ENCODE results near the gene MYL12B. TPM values are rescaled to one million over a fixed set of nuclear protein-coding genes. Genes with fewer than 3 reads are reported as not detected.
"Not testable (repeated sequence)": the region's sequence is repeated elsewhere in the genome, so short reads cannot be mapped to it uniquely, and the experiment has no call there.

Gene MYL12B
- total RNA-seq, 1 donor from 2014 or later, result 185 TPM

- no peak for ATAC-seq (ENCODE audit: low read depth)
- Mint-ChIP-seq H3K9me3 (peaks cover 4% of the 10 kb centered on the region), H3K4me3 (no peak overlapping the region), H3K36me3 (ENCODE audit: low read depth) (no peaks in the 10 kb centered on the region), H3K4me1 (no peaks in the 10 kb centered on the region), H3K27ac (no peak overlapping the region), H3K27me3 (peaks cover 3% of the 10 kb centered on the region)
- ChIA-PET POLR2A (interaction anchor here (0.6 kb wide), 1 partner anchor 295 kb away, joined by 3 read pairs; no protein-coding TSS in a partner anchor), CTCF (interaction anchor here (1.0 kb wide), 1 partner anchor 150 kb away, joined by 3 read pairs; no protein-coding TSS in a partner anchor)
- no peak for TF ChIP-seq CTCF (IDR thresholded peaks at IDR 0.05)
- DNase-seq, result no peak
- intact Hi-C loops (cut with micrococcal nuclease), result no loop called here
Observed at GRCh38 chr18:3304832-3305231, 42.9 kb downstream of the MYL12B start.

GRCh38 chr18:3305354-3305762 is 43.4 kb downstream of the MYL12B start:
- peak; percentile 40 for ATAC-seq (ENCODE audit: low read depth)
- H3K27me3 Mint-ChIP-seq, result peaks cover 3% of the 10 kb centered on the region
- no peak for DNase-seq
- no peak for TF ChIP-seq CTCF (IDR thresholded peaks at IDR 0.05)
- no peaks in the 10 kb centered on the region for H3K36me3 Mint-ChIP-seq (ENCODE audit: low read depth)
- POLR2A ChIA-PET, result interaction anchor here (1.5 kb wide), 1 partner anchor 144 kb away, joined by 4 read pairs; no protein-coding TSS in a partner anchor
- H3K9me3 Mint-ChIP-seq, result peaks cover 4% of the 10 kb centered on the region
- CTCF ChIA-PET, result no interaction called here
- H3K4me1 Mint-ChIP-seq, result no peaks in the 10 kb centered on the region
- H3K27ac Mint-ChIP-seq, result no peak overlapping the region
- no peak overlapping the region for H3K4me3 Mint-ChIP-seq
- intact Hi-C loops (cut with micrococcal nuclease), result no loop called here

- intact Hi-C loops (cut with micrococcal nuclease), result no loop called here
- Mint-ChIP-seq H3K27me3 (peaks cover 3% of the 10 kb centered on the region), H3K4me3 (no peak overlapping the region), H3K36me3 (ENCODE audit: low read depth) (no peaks in the 10 kb centered on the region), H3K27ac (no peak overlapping the region), H3K4me1 (no peaks in the 10 kb centered on the region), H3K9me3 (peaks cover 4% of the 10 kb centered on the region)
- no peak for ATAC-seq (ENCODE audit: low read depth)
- POLR2A ChIA-PET, result interaction anchor here (1.5 kb wide), 1 partner anchor 143 kb away, joined by 4 read pairs; no protein-coding TSS in a partner anchor
- TF ChIP-seq CTCF (IDR thresholded peaks at IDR 0.05), result no peak
- DNase-seq, result no peak
- CTCF ChIA-PET, result no interaction called here
Observed at GRCh38 chr18:3305933-3306332, 44.0 kb downstream of the MYL12B start.

GRCh38 chr18:3306391-3306790 is 44.5 kb downstream of the MYL12B start:
- Mint-ChIP-seq H3K9me3 (peaks cover 4% of the 10 kb centered on the region), H3K4me1 (no peaks in the 10 kb centered on the region), H3K27me3 (peaks cover 3% of the 10 kb centered on the region), H3K27ac (no peak overlapping the region), H3K36me3 (ENCODE audit: low read depth) (no peaks in the 10 kb centered on the region), H3K4me3 (no peak overlapping the region)
- POLR2A ChIA-PET, result interaction anchor here (1.5 kb wide), 1 partner anchor 142 kb away, joined by 4 read pairs; no protein-coding TSS in a partner anchor
- no peak for DNase-seq
- CTCF ChIA-PET, result no interaction called here
- no peak for TF ChIP-seq CTCF (IDR thresholded peaks at IDR 0.05)
- no peak for ATAC-seq (ENCODE audit: low read depth)
- intact Hi-C loops (cut with micrococcal nuclease), result no loop called here

GRCh38 chr18:3313685-3314084 is 51.8 kb downstream of the MYL12B start:
- no peaks in the 10 kb centered on the region for H3K36me3 Mint-ChIP-seq (ENCODE audit: low read depth)
- no peak for TF ChIP-seq CTCF (IDR thresholded peaks at IDR 0.05)
- intact Hi-C loops (cut with micrococcal nuclease), result no loop called here

GRCh38 chr18:3315344-3315743 is 53.4 kb downstream of the MYL12B start:
- H3K4me1 Mint-ChIP-seq; H3K4me3 Mint-ChIP-seq; DNase-seq; H3K27ac Mint-ChIP-seq; H3K9me3 Mint-ChIP-seq; H3K27me3 Mint-ChIP-seq; ATAC-seq (ENCODE audit: low read depth); intact Hi-C loops (cut with micrococcal nuclease); H3K36me3 Mint-ChIP-seq (ENCODE audit: low read depth); CTCF ChIA-PET: not testable (repeated sequence)
- POLR2A ChIA-PET, result interaction anchor here (0.6 kb wide), 1 partner anchor 86 kb away, joined by 3 read pairs; no protein-coding TSS in a partner anchor

More at GRCh38 chr18:3313685-3314084, 51.8 kb downstream of the MYL12B start:
- CTCF ChIA-PET, result no interaction called here
- no peaks in the 10 kb centered on the region for H3K4me1 Mint-ChIP-seq
- no peaks in the 10 kb centered on the region for H3K9me3 Mint-ChIP-seq
- H3K4me3 Mint-ChIP-seq, result no peak overlapping the region
- POLR2A ChIA-PET, result no interaction called here
- H3K27ac Mint-ChIP-seq, result no peak overlapping the region
- no peak for ATAC-seq (ENCODE audit: low read depth)
- DNase-seq, result no peak
- H3K27me3 Mint-ChIP-seq, result no peaks in the 10 kb centered on the region
